ENCODE measurements around the gene UBE2E3. TPM values are rescaled to one million over a fixed set of nuclear protein-coding genes. Genes with fewer than 3 reads are reported as not detected.
A peak's percentile ranks its signal among the peaks of the same experiment; 100 is the strongest.
"Not testable (repeated sequence)": the region's sequence is repeated elsewhere in the genome, so short reads cannot be mapped to it uniquely, and the experiment has no call there.

The UBE2E3 gene
- total RNA-seq, 1 experiment from 2014 or later: 187 TPM

DNA sequence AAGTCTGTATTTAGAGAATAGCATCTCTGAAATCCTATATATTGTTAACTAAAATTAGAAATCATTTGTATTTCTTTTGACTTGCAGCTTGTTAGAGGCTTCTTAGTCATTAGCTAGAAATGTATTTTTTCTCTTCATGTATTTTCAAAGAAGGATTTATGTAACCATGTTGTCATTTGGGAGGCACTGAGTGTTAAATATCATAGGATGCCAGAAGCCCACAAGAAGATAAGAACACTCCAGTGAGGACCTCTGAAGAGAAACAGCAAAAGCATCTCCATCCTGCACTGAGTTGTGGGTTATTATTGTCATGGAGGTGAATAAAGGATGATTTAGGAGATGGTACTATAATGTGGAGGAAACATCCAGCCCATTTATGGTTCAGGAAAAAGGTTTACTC lies 93.5 kb downstream of the UBE2E3 start:
- peak; percentile 22 for DNase-seq (ENCODE audit: low spot score)

GRCh38 chr2:181074457-181074856 lies 94.1 kb downstream of the UBE2E3 start:
- DNase-seq (ENCODE audit: low spot score): peak; percentile 48

DNA sequence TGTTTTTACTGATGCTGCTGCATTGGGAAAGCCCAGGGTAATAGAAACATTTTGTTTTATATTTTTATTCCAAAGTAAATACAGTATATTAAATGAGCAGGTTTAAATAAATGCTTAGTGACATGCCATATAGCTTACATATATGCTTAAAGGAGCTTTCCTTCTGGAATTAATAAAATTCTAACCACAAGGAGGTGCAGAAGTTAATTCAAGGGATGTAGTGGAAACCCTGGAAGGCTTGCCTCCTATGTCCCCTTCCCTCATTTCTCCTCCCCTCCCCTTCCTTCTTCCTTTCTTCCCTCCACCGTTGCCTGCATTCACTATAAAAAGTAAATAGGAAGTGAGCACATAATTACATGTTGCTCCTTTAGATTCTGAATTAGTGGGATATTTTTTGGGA lies 96.3 kb downstream of the UBE2E3 start:
- no peak for DNase-seq (ENCODE audit: low spot score)

GRCh38 chr2:181077128-181077709 lies 96.8 kb downstream of the UBE2E3 start:
- peak; percentile 56 for DNase-seq (ENCODE audit: low spot score)

DNA sequence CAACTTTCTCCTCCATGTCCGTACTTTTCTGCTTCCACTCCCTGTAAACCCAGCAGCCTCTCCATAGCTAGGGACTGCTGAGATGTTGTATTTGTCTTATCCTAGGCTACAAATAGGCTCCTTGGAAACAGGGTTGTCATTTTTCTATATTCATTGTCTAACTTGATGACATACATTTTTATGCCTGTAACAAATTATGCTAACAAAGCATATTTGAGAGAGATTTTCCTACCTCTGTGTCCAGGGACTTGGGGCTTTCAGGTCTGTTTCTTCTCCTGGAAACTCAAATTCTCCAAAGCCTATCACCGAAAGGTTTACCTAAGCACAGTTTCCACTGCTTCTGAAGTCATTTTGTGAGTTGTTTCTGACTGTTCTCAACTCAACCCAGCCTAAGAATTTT lies 102.7 kb downstream of the UBE2E3 start:
- no peak for DNase-seq (ENCODE audit: low spot score)

- no peak for DNase-seq (ENCODE audit: low spot score)
Measured at GRCh38 chr2:181085734-181086133, 105.3 kb downstream of the UBE2E3 start.

DNA sequence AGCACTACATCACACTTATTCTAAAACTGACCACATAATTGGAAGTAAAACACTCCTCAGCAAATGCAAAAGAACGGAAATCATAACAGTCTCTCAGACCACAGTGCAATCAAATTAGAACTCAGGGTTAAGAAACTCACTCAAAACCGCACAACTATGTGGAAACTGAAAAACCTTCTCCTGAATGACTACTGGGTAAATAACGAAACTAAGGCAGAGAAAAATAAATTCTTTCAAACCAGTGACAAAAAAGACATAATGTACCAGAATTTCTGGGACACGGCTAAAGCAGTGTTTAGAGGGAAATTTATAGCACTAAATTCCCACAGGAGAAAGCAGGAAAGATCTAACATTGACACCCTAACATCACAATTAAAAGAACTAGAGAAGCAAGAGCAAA lies 111.5 kb downstream of the UBE2E3 start:
- not testable (repeated sequence) for DNase-seq (ENCODE audit: low spot score)

DNA sequence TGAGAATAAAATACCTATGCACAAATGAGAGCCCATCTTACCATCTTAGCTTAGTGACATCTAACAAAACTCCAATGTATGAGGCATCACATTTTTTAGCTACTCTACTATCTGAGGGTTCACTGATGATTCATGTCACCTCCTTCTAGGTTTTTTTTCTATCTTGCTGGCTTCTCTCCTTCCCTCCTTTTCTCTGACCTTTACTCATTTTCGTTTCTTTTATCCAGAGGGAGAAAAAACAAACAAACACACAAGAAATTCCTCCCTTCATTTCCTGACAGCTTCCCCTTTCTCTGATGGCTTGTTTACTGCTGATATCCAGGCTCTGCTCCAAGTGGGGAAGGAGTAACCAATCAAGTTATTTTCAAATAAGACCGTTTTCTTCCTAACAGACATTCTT lies 115.1 kb downstream of the UBE2E3 start:
- DNase-seq (ENCODE audit: low spot score): no peak

DNA sequence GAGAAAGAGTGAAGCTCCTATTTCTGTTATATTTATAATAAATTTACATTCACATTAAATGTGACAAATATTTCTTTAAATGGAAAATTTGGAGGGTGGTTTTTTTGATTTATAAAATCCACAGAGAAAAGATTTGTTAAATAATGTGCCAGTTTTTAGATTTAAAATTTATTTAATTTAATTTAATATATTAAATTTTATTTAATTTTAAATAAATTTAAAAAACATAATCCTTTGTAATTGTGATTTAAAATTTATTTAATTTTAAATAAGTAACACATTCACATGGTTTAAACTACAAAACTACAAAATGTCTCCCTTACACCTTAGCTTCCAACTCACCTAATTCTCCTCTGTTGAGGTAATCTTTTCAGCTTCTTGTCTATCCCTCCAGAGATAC lies 123.3 kb downstream of the UBE2E3 start:
- no peak for DNase-seq (ENCODE audit: low spot score)

DNA sequence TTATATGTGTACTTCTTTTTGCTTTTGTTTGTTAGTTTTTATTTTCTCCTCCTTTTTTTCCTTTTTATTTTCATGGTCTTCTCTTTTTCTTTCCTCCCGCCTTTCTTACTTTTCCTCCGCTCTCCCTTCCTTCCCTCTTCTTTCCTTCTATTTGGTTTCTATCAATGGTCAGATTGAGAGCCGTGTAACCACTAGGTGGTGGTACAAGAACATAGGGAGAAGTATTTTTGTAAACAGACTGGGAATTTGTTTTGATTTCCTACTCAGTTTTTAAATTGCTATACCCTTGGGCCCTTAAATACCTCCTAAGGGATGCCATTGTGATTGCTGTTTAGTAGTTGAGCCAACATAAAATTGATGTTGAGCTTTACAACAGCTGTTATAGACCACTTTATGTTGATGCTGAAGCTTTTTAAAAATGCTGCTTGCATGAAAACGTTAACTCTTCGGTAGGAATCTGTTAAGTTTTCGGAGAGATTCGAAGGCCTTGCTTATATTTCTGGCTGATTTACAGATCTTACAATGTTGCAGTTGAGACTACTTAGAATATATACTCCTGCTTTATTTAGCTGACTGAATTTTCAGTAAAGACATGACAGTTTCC lies 124.2 kb downstream of the UBE2E3 start:
- peak; percentile 61 for DNase-seq (ENCODE audit: low spot score)

DNA sequence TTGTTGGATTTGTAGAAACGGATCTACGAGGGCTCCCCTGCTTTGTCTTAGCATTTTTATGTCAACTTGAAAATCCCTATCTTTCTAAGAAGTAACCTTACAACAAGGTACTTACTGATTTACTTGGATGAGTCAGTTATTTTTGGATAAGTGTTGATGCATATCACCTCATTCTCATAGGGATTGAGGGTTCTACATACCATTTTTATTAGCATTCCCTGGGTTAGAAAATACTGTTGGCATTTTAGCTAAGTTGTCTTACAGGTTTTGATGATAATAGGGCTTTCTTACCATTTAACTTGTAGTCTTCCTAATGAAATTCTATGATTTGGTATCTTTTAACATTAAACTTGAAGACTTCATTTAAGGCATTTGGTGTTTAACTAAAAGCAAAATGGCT lies 125.2 kb downstream of the UBE2E3 start:
- DNase-seq (ENCODE audit: low spot score): no peak

DNA sequence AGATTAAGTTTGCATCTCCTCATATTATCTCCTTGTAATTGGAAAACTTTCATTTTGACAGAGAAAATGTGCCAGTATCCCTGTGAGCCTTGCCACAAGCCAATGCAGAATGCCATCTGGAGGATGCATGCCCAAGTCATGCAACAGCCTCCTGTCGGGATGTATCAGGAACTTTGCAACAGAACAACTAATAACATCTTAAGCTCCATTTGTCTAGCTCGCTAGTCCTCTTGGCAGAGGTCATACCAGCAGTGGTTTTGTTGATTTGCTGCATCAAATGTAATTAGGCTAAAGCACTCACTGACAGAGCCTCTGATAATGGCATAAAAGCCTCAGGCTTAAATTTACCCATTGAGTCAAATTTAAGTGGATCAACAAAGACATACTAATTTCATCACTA lies 125.8 kb downstream of the UBE2E3 start:
- no peak for DNase-seq (ENCODE audit: low spot score)

GRCh38 chr2:181106789-181107627 lies 126.6 kb downstream of the UBE2E3 start:
- peak; percentile 90 for DNase-seq (ENCODE audit: low spot score)

- no peak for DNase-seq (ENCODE audit: low spot score)
Measured at GRCh38 chr2:181107628-181107945, 127.2 kb downstream of the UBE2E3 start.

- DNase-seq (ENCODE audit: low spot score): no peak
Measured at GRCh38 chr2:181111059-181111458, 130.7 kb downstream of the UBE2E3 start.

DNA sequence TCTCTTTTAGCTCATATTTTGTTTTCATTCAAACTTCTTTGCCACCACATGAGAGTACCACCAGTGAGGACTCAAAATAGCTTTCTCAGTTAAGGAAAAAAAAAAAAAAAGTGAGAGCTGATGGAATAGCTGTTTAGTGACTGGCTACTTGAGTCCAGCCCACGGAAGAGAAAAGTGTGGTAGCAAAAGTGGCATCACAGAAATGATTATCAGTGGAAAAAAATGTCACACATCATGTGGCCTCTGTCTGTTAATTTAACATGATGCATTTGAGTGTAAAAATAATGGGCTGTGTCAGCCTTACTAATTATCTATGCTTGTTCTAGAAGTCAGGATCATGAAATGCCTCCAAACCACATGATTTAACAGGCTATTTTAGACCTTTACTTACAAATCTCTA lies 132.5 kb downstream of the UBE2E3 start:
- DNase-seq (ENCODE audit: low spot score): no peak

All from A172 (cell line).